Measurements from ENCODE around the gene ZRANB1.

- no peak for TF ChIP-seq CTCF (IDR thresholded peaks at IDR 0.05)
- TF ChIP-seq POLR2A (IDR thresholded peaks at IDR 0.05), result no peak
Observed at GRCh38 chr10:125034675-125035074, 92.8 kb downstream of the ZRANB1 start.

Measured in thyroid gland (tissue), 4 donors.